Activated CD4-positive, CD25-positive, alpha-beta regulatory T cell (primary cell): ENCODE measurements around the gene HOXA1.

Source experiments
- DNase-seq, 4 experiments: peaks; one replicate each; lab custom pipeline; 2025; lab: John Stamatoyannopoulos, UW

Gene HOXA1

DNA sequence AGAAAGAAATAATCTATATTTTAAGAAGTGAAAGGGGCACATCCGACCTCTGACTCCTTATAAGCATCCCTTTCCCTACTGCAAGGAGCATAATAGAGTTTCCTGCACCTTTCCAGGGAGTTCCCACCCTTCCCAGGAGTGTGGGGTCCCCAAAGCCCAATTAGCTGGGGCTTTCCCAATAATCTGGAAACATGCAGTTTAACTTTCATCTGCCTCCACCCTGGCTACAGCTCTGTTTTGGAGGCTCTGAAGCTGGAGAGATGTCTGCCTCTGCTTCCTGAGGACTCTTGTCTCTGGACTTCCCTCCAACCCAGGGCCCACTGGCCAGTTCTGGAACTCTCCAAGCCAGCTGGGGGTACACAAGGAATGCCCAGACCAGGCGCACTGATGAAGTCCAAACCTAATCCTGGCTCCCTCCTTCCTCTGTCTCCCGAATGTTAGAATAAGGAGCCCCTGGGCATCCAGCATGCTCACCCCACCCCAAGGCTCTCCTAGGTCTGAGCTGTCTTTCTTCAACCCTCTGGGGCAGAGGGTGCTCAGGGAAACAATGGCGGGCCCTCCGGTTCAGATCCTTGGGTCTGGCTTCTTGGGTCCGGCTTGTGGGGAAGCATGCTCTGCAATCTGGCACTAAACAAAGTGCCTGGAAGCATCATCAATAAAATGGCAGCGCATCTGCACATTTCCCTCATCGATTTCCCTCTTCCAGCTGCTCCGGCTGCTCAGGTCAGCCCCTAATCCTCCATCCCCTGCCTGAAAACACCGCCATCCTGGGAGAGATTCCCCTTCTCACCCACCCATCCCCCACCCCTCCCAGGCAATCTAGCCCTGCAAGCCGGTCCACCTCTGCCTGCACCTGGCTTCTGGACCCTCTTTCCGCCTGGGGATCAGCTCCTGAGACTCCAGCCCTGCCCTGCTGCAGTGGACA is 21.4 kb upstream of the HOXA1 start:
- no peak for DNase-seq

DNA sequence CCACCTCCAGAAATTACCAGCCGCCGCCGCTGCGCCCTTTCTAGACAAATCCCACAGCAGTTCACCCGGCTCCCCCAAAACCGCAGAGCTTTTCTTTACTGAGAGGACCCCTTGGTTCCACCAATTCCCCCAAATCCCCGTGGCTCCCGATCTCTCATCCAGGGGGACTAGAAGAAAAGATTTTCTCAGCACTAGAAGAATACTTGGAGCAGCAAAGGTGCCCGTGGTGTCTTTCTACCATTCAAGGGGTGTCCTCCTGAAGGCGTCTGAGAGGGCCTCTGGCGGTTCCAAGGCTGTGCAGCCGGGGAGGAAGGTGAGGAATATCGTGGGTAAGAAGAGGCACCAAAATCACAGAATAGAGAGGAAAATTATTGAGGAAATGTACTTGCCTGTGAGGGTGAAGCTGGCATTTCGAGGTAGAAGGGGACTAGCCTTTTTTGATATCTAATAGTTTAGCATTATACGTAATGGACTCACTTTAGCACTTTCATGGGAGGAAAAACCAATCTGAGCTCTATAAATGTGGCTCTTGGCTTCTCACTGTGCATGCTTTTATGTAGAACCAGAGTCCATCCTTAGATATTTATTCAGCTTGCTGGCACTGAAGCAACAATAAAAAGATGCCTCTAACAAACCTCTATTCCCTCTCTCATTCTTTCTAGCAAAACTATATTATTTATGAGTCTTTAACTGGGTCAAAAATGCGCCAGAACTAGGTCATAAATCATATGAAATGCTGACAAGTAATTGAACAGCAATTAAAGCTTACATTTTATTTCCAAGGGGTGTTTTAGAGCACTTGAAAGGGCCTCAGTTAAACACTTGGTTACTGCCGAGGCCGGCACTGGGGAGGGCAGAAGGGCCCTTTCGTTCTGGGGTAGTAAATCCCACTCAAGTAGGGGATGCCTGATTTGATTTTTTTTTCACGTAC is 20.5 kb upstream of the HOXA1 start:
- no peak for DNase-seq

DNA sequence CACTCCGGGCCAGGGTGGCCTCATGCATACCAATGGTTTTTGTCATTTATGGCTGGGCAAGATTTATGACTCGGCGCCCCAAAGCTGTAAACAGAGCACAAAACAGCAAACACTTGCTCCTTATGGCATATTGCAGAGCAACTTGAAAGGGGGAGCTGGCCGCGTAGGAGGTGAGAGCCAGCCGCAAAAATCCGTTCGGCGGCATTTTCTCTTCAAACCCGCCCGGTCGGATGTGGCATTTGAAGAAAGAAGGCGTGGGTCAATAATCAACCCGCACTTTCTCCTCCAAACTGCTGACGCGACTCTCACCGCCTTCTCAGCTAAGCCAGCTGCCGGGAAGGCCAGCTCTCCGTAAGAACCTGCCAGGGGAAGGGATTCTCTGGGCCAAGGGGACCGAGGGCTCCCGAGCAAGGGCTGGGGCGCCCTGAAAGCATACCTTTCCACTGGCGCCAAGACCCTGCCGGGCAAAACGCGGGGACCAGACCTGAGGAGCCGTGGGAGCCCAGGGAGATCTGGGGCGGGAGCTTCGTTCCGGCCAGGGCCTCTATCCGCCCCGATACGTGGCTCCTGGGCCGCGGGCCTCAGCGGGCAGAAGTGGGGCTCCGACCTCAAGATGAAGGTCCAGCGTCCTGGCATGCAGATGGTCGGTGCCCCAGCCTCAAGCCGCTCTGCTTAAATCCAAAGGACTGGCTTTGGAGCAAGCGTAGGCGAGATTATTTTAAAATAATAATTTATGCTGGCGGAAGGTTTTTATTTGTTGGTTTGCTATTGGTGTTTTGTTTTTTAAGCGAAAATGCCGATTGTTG is 19.6 kb upstream of the HOXA1 start:
- no peak for DNase-seq

DNA sequence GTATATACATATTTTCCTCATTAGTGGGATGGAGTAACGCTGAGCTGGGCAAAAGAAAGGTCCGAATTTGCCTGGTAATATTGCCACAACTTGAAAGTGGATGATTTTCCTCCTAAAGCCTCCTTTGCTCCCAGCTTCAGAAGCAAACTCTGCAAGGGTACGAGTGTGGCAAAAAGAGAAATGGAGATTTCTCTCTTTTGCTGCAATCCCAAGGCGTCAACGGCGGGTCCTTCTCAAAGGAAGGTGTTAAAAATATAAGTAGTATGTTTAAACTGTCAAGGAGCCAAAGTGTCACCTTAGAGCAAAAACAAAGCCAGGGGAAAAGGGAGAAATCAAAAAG is 19.1 kb upstream of the HOXA1 start:
- DNase-seq, result no peak

DNA sequence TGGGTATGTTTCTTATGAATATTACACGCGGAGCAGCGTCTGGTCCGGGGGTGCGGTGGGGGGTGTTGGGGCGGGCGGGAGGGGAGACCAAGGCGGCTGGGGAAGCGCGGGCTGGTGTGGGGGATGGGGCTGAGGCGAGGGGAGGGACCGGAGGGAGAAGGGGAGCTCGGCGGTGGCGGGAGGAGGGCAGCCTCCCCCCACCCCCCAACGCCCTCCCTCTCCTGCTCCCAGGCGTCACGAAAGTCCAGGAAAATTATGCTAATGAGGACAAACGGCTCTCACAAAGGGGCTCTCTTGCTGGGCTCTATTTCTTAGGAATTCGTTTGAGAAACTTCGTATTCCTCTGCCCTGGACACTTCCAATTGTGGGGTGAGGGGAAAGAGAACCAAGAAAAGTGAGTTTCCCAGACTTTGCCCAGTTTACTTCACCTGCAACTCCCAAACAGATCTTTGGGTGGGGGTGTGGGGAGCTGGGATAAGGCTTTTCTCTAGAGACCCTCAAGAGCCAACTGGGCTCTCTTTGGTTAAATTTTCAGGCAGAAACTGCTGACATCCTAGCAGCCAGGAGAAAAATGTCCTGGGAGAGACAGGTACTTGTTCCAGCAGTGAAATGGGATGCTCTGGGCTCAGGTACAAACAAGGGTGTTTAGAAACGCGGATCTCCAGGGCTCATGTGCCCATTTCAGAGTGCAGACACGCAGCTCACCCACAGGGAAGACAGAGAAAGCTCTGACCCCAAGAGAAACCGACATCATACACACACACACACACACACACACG is 18.4 kb upstream of the HOXA1 start:
- no peak for DNase-seq

DNA sequence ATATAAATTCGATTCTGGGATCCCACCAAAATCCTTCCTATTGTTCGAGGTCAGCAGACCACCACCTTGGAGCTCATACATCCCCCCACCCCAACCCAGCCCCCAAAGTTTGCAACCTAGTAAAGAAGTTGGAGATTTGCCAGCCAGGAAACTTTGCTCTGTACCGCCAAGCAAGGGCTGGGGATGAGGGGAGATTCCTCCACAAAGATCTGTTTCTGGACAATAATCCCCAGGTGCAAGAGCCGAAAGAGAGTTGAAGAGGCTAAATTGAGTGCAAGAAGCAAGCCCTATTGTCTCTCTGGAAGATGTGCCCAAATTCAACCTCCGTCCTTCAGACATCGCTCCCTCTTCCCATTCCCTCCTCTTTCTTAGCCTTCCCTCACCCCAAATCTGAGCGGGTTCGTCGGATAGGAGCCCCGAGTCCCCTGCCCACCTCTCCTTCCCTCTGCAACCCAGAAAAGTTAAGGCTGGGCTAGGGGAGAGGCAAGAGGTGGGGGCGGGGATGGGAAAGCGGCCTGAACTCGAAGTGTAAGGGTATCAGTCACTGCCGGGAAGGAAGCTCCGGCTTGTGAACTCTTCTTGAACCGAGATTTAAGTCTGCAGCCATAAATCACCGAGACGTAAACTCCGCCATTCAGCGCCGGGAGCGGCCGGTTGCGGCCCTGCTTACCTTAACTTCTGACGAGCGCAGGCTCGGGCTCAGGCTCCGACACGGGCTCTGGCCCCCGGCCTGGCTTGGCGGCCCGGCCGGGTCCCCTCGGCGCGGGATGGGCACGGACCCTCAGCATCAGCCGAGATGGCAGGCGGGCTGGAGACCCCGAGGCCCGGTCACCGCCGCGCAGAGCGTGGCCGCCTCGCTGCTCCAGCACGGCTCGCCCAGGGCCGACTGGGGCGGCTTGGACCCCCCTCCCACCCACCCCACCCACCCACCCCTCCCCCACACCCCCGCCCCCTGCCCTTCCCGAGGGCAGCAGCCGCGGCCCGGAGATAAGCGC is 17.5 kb upstream of the HOXA1 start:
- DNase-seq, result no peak

DNA sequence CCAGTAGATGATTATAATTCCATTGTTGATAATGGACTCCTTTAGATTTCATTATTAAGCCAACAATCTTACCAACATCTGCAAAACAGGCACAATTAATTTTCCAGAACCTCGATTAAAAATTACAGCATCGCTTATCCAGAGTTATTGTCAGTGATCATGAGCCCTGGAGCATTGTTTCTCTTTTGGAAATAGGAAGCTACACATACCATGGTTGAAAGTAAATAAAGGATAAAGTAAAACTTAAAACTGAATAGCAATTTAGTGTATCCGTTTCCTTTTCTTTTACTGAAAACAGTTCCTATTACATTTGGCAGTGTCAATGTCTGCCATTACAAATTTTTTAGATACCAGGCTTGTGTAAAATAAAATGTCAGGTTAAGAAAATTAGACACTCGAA is 16.6 kb upstream of the HOXA1 start:
- no peak for DNase-seq

DNA sequence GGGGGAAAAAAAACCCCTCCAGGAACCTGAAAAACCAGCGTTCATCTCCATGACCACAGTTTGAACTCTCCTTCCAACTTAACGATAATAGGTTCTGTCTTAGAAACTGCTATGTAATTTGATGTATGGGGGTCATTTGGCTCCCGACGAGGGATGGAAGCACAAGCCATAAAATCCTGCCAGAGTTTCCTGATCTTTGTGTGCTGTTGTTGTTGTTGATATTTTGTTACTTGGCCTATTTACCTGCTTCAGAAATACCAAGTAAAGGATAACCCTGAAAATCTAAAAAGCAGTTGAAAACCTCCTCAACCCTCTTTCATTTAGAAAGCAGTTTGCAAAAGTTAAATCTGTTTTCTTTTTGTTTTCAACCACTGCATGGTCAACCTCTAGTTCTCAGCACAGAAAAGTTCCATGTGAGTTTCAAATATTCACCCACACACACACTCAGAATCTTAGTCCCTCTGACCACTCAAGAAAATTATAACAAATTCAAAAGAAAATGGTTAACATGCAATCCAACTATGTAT is 16.0 kb upstream of the HOXA1 start:
- no peak for DNase-seq

DNA sequence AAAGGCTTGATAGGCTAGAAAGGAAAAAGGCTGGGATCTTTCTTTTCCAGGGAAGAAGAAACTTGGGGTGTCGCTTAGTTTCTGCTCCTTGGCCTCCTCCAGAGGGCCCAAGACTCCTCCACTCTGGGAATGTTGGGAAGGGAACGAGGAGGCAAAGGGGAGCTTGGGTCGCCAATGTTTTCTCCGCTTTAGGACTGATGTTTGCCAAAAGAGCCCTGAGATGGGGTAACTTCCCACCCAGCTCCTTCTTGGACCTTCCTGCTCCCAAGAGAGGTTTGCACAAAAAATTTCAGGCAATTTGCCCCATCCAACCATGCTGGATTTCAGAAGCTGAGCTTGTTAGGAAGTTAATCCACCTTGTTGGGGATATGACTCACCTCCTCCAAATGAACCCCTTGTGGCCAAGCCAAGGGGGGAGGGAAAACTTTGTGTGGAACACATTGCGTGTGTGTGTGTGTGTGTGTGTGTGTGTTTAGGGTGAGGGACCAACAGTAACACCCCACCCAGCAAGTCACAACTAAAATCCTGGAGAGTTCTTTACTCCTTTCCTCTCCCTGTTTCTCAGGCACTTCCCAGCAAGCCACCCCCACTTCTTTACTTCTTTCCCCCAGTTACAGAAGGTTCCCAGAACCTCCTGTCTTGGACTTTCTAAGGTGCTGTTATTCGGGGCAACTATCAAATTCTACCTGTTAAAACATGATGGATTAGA is 15.4 kb upstream of the HOXA1 start:
- DNase-seq, result no peak

DNA sequence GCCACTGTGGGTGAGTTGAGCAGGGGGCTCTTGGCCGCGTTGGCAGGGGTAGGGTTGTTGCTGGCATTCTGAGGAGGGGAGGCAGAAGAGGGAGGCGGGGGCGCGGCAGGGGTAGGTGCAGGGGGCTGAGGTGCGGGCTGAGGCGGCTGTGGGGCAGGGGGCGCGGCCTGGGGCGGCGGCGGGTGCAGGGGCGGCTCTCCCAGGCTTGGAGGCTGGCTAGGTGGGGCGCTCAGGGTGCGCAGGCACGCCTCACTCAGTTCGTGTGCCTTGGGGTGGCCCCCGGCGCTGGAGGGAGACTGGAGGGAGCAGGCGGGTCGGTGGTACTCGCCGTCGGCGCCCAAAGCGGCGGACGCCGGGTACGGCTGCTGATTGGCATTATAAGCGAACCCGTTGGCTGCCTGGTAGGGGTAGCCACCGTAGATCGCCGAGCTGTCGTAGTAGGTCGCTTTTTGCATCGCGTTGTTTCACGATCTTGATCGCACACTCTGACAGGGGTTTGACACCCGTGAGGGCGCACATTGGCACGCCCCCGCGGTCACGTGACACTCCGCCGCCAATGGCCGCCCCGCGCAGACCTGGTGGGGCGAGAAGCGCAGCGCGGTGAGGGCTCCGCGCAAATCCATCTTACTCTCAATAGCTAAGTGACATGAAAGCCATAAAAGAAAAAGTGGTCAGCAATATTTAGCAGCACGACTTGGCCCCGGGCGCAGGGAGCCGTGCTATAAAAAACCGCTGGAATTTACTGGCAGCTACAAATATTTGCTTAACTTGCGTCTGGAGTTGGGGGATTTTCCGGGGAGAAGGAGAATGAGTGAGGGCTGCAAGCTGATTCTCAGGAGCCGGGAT is 14.6 kb upstream of the HOXA1 start:
- DNase-seq, result no peak

DNA sequence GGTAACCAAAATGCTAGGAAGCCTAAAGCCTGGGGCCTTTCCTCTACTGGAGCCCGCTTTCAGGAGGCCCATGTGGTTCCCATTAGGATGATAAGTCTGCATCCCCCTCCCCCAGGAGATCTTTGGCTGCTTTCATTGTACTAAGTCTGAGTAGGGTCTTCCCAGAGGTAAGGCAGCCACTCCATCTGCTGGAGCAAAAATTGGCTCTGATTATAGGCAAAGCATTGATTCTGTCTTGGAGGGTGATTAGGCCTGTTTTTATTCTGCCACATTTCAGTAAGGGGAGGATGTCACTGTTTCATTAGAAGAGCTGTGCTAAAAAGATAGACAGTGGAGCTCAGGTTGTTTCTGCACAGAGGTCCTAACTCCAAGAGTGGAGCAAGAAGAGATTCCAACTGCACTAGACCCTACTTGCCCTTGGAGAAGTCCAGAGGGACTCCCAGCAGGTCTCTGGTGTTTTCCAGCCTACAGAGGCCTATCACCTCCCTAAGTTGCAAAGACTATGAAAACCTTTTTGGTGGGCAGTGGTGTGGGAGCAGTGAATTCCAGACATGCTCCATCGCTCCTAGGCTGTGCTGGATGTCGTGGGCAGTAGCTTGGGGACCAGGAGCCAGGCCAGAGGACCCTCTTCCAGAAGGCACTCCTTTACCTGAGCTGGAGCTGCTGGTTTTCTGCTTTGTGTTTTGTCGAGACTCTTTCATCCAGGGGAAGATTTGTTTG is 13.8 kb upstream of the HOXA1 start:
- no peak for DNase-seq

DNA sequence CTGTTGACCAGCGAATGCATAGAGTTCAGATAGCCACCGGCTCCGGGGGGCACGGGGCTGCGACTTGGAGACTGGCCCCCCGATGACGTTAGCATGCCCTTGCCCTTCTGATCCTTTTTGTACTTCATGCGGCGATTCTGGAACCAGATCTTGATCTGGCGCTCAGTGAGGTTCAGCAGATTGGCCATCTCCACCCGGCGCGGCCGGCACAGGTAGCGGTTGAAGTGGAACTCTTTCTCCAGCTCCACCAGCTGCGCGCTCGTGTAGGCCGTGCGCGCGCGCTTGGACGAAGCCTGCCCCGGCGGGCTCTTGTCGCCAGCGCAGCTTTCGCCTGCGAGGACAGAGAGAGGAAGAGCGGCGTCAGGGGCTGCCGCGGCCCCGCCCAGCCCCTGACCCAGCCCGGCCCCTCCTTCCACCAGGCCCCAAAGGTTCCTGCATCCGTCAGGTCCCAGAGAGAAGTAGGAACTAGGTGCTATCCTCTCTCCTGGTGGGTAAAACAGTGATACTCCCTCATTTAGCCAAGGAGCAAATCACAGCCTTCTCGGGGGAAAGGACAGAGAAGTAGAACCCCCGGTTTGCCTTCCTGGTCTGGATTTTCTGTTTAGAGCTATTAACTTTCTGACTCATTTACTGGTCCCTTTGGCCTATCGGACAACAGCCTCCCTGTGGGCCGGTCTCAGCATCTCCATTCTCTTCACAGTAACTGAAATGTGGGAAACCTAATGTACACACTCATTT is 12.8 kb upstream of the HOXA1 start:
- DNase-seq, result no peak

DNA sequence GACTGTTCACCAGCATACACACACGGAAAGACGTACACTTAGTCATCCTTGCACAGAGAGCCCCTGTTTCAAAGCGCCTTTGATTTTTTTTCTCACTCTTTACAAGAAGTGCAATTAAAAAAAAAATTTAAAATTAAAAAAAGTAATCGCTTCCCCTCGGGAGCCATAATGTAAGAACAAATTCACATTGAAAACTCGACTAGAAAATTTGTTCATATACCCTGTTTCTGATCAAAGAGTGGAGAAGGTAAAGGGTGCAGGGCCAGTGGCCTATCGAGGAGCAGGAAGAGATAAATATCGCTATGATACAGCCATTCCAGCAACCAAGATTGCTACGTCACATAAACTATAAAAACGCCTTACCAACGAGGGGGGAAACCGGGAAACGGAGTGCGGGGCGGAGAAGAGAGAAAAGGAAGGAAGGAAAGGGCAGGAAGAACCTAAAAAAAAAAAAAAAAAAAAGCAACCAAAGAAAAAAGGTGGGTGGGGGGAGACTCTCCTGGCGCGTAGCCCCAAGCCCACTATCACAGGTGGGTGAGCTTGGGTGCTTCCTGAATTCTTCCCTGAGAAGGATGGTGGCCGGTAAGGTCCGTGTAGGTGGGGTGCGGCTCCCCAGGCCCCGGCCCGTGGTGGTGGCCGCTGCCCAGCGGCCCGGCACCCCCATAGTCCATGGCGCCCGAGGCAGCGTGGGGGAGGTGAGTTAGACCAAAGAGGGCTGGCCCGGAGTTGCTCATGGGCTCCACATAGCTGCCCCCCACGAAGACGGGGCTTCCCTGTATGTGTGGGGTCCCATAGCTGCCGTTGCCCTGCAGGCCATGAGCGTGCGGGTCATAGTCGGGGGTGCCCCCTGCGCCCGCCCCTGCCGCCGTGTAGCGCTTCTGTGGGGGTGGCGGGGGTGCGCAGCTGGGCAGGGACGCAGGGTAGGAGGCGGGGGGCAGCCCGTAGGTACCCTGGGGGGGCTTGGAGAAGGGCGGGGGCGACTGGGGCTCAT is 11.9 kb upstream of the HOXA1 start:
- no peak for DNase-seq

DNA sequence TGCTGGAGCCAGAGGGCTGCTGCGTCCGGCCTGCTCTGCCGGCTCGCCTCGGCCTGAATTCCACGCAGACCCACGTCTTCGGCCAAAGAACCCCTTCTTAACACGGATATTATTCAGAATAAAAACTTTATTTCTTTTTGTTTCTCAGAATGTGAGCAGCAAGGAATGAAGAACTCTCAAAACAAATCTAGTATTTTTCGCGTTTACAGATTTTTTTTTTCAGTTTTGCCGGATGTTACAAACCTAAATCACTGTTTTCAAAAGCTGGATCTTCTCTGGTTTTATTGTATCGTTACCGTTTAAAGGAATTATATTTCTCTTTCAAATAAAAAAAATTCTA is 11.1 kb upstream of the HOXA1 start:
- DNase-seq, result no peak

DNA sequence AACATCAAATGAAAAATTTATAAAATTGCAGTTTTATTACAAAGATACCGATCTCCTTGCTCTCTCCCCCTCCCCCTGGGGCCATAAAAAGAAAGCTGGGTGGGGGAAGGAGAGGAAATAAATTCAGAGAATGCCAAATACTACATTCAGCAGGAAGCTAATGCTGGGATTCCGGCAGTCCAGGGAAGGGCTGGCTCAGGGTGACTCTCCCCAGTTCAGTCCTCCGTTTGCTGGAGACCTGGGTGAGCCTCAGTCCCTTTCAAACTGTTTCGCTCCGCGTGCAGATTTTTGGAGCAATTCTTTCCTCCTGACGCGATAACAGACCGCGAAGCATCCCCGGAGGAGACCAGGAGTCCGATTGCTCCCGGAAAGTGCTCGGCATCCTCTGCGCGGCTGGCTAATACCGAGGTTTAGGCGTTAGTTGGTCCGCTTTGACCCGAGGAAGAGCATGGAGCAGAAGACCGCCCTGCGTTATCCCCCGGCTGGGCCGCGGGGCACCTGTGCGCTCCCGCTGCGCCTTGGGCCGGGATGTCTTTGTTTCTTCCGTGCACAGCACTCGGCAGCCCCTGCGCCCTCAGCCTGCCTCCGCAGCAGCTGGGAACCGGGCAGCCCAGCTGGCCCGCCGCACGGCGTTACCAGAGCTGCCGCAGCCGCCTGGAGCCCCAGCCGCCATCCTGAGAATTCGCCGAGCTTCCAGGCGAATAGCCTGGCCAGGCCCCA is 10.5 kb upstream of the HOXA1 start:
- no peak for DNase-seq
